HPDE6-E6E7 (cell line): ENCODE data around the gene NFATC1.
A peak's percentile ranks its signal among the peaks of the same experiment; 100 is the strongest.

ENCODE experiments used
- DNase-seq: peaks from one replicate; pipeline ENCODE4 v3.0.0; 2011; ENCODE audit warnings: missing footprints; ENCODE audit errors: extremely low spot score

NFATC1 gene

DNA sequence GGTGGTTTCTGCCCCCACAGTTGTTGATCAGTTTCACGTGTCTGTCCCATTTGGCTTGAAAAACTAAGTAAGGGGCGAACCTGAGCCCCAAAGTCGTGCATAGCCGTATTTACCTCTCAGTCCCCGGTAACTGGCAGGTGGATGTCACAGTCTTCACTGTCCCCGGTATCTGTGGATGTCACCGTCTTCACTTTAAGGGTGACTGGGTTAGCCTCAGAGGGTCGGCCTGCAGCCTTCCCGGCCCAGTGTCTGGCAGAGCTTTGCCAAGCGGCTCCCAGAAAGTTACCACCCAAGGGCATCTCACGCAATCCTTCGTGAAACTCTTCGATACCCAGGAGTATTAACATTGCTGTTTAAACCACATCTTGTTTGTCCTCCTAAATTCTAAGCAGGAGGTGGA lies 158.6 kb downstream of the NFATC1 start:
- no peak for DNase-seq

DNA sequence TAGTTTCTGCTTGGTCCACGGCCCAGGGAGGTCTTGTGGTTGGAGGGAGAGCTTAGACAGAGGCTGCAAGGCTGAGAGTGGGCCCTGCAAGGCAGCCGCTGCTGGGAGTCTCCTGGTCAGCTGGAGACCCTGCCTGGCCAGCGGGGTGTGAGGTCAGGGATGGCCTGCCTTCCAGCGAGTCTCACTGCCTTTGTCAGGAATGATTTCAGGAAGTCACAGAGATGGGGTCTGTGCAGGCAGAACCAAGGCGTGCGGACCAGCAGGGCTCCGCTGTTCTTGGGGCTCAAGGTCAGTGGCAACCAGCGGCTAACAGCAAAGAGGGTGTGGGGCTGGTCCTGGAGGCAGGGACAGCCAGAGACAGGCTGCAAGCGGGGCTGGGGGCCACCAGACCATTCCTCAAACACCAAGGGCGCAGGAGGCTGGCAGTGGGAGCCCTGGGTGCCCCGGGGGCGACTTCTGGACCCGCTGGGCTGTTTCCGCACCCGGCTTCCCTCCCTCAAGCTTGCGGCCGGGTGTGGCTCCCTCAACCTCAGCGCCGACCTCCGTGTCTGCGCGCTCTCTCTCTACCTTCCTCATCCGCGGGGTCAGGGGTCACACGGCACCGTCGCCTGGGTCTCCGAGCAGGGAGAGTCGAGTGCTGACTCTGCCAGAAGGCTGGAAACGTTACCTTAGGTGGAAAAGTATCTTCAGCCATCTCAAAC lies 159.4 kb downstream of the NFATC1 start:
- no peak for DNase-seq

DNA sequence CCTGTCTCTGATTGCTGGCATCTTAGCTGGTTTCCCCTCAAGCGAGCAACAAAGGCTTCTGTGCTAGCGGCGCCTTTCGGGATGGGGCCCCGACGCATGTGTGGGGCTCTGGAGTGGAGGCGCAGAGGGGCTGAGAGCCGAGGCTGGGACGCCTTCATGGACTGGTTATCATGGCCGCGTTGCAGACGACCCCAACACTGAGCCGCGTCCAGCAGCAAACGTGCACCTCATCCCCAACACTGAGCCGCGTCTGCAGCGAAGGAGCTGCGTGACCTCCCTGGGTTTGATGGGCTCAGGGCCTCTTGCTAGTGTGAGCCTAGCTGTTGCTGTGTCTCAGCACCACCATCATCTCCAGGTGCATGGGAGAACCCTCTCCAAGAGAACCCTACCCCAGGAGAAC lies 160.2 kb downstream of the NFATC1 start:
- no peak for DNase-seq

DNA sequence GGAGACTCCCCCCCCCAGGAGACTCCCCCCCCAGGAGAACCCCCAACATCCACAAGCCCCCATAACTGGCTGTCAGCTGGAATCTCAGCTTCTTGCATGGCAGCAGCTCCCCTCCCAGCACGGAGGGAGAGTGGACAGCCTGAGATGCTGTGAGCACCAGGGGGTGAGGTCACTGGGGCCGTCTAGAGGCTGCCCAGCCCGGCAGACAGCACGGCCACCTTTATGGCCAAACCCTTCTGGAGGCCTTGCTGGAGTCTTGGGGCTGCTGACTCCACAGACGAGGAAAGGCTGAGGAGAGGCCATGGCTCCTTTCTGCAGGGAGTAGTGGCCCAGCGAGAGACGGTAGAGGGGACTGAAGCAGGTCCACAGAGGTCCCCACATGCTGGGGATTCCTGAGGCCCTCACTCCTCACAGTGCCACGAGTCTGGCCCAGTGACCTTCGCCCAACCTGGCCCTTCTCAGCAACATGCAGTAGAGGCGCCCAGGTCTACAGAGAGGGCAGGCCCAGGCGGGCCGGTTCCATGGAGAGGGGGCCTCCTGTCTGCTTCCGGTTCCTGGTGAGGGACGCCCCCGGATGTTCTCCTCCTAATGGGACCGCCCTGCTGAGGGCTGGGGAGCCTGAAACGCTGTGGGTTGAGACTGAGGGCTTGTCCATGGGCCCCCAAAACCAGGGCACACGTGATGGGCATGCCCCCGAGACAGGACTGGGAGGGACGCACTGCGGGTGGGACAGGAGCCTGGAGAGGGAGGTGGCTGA lies 161.3 kb downstream of the NFATC1 start:
- no peak for DNase-seq

DNA sequence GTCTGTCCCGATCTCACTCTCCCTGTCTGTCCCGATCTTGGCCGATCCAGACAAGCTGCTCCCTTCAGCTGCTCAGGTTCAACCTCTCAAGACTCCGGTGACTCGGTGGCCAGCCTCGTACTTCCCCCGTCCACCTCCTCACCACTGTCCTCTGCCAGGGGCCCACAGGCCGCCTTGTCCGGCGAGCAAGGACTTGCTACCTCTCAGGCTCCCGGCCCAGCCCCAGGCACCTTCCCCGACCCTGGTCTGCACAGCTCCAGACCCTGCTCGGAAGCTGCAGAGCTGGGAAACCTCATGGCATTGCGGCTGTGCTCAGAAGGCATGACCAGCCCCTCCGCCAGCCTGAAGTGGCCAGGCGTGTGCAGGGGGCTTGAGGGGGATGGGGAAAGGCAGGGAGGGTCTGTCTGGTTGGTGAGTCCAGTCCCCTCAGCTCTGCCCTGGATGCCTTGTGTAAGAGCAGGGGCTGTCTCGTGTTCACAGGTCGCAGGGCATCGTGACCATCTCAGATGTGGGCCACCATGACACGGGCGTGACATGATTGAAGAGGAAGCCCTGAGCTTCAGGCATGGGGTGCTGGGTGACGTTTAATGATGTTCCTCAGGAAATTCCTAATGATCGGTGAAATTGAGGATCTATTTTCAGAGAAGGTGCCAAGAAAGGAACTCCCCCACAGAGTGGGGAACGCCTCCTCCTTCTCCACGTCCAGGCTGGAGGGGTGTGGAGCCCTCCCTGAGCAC lies 162.6 kb downstream of the NFATC1 start:
- no peak for DNase-seq

DNA sequence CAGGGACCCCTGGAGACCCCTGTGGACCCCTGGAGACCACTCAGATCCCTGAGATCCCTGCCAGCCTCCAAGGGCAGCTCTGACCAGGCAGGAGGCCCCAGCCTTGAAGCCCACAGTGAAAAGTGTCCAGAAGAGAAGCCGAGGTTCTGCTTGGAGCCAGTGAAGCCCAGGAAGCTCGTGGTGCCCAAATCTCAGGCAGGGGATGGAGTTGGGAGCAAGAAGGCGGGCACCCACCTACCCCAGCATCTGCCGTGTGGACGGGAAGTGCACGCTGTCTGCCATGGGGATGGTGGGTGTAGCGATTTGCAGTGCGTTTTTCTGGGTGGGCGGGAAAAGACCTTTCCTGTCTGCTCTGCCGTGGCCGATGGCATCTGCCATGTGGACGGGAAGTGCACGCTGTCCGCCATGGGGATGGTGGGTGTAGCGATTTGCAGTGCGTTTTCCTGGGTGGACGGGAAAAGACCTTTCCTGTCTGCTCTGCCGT lies 163.2 kb downstream of the NFATC1 start:
- no peak for DNase-seq

DNA sequence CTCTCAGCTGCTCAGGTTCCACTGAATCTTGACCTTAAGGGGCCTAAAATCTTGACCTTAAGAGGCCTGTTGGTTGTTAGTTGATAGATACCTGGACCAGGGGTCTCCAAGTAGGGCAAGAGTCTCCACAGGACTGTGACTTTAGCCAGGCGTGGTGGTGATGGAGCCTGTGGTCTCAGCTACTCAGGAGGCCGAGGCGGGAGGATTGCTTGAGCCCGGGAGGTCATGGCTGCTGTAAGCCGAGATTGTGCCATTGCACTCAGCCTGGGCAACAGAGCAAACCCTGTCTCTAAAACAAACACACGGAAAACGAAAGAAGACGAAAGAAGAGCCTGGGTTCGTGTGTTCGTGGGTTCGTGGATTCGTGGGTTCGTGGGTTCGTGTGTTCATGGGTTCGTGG lies 163.7 kb downstream of the NFATC1 start:
- DNase-seq, result no peak

DNA sequence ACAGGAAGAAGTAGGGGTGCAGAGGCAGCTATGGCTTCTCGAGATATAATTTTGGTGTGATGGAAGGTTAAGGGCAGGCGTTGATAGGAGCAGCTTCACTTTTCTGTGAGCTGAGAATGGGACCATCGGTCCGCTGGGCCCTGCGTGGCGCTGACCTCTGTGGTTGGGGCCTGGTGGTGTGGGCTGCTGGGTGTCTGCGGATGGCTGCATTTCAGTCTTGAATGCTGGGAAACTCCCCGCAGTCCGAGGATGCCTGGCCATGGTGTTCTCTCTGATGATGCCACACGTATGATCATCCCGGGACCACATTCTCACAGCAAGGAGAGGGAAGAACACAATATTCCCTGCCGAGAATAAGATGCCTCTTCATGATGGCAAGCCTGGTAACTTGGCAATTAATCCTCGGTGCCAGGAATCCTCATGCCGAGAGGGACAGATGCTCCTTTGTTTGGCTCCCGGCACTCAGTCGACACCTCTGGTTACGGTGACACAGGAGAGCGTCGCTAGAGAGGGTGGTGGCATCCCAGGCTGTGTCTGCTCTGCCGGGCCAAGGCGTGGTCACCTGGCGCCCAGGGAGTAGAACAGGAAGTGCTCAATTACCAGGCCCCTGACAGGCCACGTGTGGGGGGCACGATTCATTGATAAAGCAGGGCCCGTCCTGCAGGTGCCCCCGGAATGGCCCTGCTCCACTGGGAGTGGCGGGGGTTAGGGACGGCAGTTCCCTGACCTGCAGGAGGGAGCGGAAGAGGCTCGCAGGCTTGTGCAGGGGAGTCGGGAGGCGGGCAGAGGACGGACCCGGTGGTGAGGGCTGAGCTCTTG lies 164.5 kb downstream of the NFATC1 start:
- no peak for DNase-seq

DNA sequence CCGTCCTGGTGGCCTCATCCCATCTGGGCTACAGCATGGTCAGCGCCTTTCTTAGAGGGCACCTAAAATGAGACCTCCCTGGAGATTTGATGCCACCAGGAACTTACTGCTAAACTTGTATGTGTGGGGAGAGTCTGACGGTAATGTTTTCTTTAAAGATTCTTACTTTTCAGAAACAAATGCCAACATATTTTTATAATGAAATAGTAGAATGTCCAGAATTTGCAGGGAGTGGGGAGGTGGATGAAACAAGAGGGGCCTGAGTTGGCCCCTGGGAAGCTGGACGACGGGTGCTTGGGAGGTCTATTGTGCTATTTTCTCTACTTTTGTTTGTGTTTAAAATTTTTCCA lies 165.1 kb downstream of the NFATC1 start:
- no peak for DNase-seq

DNA sequence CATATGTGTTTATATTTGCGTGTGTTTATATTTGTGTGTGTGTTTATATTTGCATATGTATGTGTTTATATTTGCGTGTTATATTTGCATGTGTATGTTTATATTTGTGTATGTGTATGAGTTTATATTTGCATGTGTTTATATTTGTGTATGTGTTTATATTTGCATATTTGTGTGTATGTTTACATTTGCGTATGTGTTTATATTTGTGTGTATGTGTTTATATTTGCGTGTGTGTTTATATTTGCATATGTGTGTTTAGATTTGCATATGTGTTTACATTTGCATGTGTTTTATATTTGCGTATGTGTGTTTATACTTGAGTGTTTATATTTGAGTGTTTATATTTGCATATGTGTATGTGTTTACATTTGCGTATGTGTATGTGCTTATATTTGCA lies 168.2 kb downstream of the NFATC1 start:
- no peak for DNase-seq

DNA sequence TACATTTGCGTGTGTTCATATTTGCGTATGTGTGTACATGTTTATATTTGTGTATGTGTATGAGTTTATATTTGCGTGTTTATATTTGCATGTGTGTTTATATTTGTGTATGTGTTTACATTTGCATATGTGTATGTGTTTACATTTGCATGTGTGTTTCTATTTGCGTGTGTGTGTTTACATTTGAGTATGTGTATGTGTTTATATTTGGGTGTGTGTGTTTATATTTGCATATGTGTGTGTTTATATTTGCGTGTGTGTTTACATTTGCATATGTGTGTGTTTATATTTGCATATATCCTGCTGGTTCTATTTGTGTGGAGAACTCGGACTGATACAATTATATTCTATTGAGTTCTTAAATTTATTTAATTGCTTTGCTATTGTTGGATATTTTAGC lies 168.7 kb downstream of the NFATC1 start:
- no peak for DNase-seq

DNA sequence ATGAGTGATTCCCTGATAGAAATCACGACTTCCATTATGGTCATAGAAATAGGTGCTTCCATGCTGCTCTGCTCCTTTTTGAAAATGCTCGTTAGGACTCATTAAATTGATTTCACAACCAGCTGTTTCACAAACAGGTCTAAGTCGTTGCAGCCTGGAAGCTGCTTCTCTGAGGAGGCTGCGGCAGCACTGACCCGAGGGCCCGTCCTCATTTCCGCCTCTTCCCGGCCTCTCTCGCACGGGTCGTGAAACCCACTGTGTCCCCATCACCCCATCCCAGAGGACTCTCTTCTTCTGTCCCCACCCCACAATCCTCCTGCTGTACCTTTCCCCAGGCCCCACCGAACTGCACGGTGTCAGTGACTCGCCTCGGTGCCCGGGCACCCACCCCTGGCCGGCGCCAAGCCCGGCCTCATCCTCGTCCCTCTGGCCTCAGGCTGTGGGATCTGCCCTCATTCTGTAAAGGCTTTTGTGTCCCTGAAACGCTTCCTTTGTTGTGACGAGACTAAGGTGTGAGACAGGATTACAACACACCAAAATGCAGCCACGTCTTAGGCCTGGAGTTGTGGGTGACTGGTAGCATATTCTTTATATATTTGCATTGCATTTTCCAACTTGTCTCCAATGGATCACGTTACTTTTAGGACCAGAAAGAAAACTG lies 171.2 kb downstream of the NFATC1 start:
- no peak for DNase-seq

DNA sequence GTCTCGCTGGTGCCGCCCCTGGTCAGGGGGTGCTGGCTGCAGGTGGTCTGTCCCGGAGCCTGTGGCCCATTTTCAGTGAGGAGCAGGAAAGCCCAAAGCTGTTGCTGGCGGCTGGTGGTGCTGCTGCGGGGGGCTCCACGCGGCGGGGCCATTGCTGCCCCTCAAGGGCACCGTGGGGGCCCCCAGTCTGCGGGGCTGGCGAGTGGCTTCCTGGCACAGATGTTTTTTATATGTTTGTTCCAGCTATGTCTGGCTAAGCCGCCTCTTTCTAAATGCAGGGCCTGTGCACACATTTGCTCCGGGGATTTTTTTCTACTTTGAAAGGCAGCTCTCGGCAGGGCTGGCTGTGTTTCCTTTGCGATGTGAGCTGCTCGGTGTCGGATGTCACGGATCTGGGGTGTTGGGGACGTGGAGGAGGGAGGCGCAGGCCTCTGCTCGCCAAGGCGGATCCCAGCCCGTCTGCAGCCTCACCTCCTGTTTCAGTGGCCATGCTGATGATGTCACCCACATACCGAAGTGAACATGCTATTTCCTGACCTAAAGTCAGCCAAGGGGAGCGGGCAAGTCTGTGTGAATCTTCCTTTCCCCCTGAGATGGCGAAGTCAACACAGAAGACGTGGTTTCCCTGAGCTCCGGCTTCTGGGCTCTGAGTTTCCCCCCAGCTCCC lies 171.9 kb downstream of the NFATC1 start:
- peak; percentile 77 for DNase-seq

DNA sequence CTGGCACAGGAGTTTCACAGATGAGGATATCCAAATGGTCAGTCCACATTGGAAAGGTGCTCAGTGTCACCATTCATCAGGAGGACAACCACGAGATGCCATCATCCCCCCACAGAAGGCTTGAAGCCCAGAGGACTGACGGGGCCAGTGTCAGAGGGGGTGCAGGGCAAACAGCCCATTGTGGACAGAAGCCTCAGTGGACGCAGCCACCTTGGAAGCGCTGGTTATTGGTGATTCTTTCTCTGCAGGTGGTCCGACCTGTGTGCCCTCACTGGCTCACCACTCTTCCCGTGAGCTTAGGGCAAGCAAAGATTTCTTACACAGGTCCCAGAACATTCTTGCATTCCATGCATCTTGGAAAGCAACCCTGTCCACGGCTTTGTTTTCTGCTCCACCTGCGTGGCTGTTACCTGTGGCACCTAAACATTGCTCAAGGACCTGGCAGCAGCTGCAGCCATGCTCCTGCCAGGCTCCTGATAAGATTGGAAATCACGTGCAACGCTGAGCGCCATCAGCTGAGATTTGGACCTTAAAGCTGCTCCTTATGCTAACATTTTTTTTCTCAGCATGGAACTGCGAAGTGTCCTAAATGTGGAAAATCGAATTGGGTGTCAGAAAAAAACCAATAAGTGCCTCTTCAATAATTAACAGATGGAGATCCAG lies 172.9 kb downstream of the NFATC1 start:
- DNase-seq, result no peak

DNA sequence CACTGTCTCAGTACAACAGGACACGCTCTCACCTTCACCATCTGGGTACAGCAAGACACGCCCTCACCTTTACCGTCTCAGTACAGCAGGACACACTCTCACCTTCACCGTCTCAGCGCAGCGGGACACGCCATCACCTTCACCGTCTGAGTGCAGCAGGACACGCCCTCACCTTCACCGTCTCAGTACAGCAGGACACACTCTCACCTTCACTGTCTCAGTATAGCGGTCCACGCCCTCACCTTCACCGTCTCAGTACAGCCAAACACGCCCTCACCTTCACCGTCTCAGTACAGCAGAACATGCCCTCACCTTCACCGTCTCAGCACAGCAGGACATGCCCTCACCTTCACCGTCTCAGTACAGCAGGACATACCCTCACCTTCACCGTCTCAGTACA lies 174.0 kb downstream of the NFATC1 start:
- no peak for DNase-seq

DNA sequence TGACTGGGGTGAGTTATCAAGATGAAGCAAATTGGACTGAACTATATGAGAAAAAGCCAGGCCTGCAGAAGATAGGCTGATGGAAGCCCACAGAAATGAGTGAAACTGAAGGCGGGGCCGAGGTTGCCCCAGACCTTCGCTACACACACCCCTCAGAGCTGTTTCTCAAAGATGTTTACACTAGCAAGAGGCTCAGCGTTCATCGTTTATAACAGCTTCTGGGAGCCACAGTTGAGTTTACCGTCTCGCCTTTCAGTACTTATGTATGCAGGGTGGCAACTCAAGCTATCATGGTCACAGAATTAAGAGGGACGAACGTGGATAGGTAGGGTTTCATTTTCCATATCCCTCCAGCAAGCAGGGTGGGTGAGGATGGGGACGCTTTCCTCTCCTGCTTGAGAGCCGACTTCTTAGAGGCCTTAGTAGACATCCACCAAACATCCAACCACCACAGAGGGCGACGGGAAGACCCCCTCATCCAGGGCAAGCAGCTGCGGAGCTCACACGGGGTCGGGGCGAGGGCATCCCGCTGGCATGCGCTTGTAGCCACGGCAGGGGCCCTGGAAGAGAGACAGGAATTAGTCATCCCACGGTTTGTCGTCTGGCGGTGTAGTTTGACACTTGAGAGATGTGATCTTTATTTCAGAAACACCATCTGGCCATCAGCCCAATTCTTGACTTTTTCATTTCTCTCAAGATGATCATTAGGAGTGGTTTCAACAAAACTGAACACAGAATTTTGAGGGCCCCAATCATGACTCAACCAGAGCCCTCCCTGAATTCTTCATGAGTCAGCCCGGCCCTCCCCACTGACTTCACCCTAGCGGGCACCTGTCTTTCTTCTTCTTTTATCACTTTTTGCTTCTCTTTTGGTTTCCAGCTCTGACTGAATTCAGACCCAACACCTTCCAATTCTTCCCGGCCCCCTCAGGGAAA lies 174.8 kb downstream of the NFATC1 start:
- peak; percentile 49 for DNase-seq

DNA sequence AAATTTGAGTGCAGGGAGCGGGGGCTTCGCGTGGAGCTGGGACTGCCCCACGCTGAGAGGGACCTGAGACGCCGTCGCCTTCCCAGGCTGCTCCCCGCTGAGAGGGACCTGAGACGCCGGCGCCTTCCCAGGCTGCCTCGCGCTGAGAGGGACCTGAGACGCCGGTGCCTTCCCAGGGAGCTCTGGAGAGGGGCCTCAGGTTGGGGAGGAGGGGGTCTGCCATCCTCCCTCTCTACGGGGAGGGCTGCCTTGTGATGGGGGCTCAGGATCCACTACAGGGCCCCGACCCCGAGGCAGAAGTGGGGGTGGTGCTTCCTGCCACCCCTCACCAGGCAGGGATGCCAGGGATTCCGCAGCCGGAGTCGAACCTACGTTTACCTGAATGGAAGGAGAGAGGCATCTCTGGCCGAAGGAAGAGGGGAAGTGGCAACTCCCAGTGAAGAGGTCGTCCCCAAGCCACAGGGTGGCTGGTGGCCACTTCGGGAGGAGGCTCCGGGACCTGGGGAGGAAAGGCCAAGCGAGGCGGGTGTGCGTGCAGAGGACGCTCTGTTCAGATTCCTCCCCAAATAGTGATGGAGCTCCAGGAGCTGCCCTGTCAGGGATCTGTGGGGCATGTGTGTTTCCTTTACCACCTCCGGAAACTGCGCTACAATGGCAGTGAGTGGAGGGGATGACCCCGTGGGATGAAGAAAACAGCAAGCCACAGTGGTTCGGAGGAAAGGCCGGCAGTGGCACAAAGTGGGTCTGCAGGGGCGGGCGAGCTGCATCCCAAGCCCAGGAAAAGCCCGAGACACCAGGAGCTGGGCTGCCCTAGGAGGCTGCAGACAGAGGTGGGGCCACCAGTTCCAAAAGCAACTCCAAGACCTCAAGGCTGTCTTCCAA lies 175.7 kb downstream of the NFATC1 start:
- no peak for DNase-seq
